HG02610 (cell line): Measurements from ENCODE around the gene SPATA31A6.
"Not testable (repeated sequence)": the region's sequence is repeated elsewhere in the genome, so short reads cannot be mapped to it uniquely, and the experiment has no call there.

Experiments
- ATAC-seq: cut with Tn5 transposase; IDR thresholded peaks from one replicate; pipeline ENCODE4 v1.9.1; 2021; ENCODE audit warnings: mild to moderate bottlenecking, moderate library complexity; ENCODE audit not compliant: unreplicated experiment

The SPATA31A6 gene

GRCh38 chr9:42183359-42183758 lies at the start of gene SPATA31A6:
Gene SPATA31A6, plus strand, starts transcription at chr9:42183659. Its CDS starts 29 bp downstream, at chr9:42183688.
- ATAC-seq, result not testable (repeated sequence)

- ATAC-seq, result not testable (repeated sequence)
These were observed 23.2 kb upstream of the SPATA31A6 start for GRCh38 chr9:42160299-42160698.

DNA sequence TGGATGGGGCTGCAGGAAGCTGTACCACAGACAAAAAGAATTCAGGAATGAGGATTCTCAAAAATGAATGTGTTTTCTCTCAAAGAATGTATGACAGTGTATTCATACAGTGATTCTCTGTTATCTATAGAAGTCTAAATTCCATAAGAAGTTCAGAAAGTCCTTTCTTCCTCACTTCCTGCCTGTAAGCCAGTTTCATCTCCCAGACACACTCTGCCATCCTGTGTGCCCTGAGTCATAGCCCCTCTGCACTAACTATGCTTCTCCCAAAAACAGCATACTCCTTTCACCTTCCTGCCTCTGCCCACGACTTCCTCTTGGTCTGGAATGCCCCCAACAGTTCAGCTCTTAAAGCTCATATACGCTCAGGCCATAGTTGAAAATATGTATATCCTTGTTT lies 36.4 kb downstream of the SPATA31A6 start:
- ATAC-seq, result not testable (repeated sequence)

DNA sequence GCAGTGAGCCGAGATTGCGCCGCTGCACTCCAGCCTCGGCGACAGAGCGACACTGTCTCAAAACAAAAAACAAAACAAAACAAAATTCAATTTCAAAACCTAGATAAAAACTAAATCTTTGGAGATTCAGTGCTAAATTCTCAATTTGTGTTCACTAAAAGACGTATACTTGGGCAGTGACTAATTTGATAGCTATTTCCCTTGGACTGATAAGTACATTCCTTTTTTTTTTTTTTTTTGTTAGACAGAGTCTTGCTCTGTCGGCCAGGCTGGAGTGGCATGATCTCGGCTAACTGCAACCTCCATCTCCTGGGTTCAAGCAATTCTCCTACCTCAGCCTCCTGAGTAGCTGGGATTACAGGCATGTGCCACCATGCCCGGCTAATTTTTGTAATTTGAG lies 39.8 kb downstream of the SPATA31A6 start:
- ATAC-seq, result not testable (repeated sequence)

- not testable (repeated sequence) for ATAC-seq
These were observed 49.6 kb downstream of the SPATA31A6 start for GRCh38 chr9:42233031-42233430.

DNA sequence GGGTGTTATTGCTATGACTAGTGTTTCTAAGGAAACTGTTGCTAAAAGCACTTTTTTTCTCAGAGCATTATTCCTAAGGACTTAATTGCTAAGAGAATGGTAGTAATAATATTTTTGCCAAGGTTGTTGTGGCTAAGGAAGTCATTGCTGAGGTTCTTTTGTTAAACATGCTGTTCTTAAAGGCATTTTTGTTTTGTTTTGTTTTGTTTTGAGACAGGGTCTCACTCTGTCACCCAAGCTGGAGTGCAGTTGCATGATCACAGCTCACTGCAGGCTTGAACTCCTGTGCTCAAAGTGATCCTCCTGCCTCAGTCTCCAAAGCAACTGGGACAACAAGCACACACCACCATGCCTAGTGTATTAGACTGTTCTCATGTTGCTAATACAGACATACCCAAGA lies 51.2 kb downstream of the SPATA31A6 start:
- not testable (repeated sequence) for ATAC-seq

GRCh38 chr9:42235352-42235991 lies 52.0 kb downstream of the SPATA31A6 start:
- ATAC-seq, result not testable (repeated sequence)

- ATAC-seq, result not testable (repeated sequence)
These were observed 52.6 kb downstream of the SPATA31A6 start for GRCh38 chr9:42236097-42236496.

DNA sequence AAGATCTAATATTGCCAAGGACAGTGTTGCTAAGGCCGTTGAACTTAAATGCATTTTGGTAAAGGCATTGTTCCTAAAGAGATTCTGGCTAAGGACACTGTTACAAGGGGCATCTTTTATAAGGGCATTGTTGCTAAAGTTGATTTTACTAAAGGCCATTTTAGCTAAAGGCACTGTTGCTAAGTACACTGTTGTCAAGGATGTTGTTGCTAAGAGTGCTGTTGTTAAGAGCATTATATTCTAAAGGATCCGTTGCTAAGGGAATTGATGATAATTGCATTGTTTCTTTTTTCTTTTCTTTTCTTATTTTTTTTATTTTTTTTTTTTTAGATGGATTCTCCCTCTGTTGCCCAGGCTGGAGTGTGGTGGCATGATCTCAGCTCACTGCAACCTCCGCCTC lies 53.9 kb downstream of the SPATA31A6 start:
- not testable (repeated sequence) for ATAC-seq

GRCh38 chr9:42238862-42239261 lies 55.4 kb downstream of the SPATA31A6 start:
- not testable (repeated sequence) for ATAC-seq
